HG03342 (cell line): ENCODE results near the gene IER5.

Experiments
- ATAC-seq: cut with Tn5 transposase; IDR thresholded peaks from one replicate; pipeline ENCODE4 v1.9.1; 2021; ENCODE audit warnings: mild to moderate bottlenecking, moderate library complexity; ENCODE audit not compliant: unreplicated experiment

The IER5 gene

DNA sequence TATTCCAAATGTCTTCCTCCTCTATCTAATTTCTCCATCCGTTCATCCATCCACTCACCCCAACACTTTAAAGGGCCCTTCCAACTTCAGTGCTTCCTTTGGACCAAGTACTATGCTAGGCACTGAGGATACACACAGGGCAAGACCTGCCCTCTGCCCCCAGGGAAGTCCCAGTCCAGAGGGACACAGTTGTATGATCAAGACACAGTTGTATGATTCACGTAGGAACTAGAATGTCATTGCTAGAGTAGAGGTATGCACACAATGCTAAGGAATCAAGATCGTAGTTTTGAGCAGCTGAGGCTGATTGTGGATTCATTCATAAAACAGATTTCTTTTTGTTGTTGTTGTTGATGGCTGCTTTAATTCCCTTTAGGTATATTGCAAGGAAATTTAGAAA lies 11.6 kb upstream of the IER5 start:
- no peak for ATAC-seq

DNA sequence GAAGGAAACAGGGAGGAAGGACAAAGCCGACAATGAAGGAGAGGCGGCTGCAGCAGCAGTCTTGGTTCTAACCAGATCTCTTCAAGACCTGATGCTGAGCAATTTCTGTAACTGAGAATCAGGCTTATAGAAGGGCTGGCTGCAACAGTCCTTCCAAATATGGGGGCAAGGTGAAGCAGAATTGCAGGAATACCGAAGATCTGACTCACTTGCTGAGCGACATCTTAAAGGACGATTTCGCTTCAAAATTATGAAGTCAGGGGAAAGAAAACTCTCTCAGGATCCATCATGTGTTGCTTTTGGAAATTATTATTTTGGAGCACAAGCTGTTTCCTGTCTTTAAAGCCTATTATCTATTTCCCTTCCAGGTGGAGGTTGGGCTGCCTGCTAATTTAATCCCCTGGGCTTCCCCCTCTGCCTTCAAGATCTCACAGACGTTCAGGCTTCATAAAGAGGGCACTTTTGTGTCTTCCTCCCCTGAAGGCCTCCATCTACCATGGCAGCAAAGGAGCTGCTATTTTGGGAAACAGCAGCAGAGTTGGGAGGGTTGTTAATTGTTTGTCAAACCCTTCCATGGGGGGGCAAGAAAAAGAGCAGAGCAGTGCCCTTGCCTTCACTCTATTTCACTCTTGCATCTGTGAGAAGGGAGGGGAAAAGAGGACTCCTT lies 10.8 kb upstream of the IER5 start:
- ATAC-seq = no peak

DNA sequence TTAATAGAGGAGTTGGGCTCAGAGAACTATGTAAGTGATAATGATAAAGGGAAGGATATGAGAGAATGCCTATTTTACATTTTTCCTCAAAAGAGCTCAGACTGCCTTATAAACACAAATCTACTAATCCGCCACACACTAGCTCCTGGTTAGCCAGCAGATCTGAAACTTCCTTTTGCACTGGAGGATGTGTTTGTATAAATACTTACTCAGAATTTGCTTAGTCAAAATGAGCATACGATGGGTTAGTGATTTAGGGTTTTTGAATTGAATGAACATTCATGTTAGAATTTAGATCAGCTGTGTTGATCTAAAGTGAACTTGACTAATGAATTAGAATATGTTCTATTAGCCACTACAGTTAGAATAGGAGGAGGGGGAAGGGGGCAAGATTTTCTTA lies 9.1 kb upstream of the IER5 start:
- no peak for ATAC-seq

DNA sequence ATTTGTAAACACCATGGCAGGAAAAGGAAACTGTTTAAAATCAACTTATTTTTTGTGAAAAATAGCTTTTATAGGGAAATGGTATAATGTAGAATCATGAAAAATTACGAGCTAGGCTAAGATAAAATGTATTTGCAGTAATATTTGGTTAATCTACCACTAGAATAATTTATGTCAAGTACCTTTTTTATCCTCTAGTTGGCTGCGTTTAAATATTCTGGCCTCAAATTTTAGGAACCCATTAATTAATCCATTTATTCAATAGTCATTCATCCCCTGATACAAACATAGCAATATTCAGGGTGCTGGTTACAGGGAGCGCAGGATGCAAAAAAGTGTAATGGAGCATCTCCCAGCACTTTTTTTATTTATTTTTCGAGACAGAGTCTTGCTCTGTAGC lies 8.6 kb upstream of the IER5 start:
- ATAC-seq = no peak

DNA sequence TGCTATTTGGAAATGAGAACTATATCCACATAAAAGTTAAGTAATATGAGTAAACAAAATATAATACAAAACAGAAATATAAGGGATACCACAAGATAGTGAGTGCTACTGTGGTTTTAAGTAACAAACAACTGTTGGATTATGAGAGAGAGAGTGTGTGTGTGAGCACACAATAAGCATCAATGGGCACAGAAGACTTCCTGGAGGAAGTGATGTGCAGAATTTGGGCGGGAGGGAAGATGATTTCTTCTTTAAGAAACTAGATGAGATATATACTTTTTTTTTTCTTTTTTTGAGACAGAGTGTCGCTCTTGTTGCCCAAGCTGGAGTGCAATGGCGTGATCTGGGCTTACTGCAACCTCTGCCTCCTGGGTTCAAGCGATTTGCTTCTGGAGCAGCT lies 7.9 kb upstream of the IER5 start:
- no peak for ATAC-seq

DNA sequence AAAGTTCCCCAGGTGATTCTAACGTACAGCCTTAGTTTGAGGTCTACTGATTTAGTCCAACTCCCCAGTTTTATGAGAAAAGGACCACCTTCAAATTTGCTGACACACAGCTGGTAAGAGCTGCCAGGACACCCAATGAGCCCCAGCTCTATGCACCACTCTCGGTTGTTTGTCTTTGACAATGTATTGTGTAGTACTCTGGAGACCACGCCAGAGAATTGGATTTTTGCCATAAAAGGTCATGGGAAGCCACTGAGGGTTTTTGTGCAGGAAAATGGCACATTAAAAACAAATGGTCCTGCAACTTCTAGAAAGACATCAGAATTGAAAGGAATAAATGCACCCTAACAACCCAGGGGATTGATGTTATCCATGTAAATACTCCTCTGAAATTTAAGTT lies 7.1 kb upstream of the IER5 start:
- no peak for ATAC-seq

DNA sequence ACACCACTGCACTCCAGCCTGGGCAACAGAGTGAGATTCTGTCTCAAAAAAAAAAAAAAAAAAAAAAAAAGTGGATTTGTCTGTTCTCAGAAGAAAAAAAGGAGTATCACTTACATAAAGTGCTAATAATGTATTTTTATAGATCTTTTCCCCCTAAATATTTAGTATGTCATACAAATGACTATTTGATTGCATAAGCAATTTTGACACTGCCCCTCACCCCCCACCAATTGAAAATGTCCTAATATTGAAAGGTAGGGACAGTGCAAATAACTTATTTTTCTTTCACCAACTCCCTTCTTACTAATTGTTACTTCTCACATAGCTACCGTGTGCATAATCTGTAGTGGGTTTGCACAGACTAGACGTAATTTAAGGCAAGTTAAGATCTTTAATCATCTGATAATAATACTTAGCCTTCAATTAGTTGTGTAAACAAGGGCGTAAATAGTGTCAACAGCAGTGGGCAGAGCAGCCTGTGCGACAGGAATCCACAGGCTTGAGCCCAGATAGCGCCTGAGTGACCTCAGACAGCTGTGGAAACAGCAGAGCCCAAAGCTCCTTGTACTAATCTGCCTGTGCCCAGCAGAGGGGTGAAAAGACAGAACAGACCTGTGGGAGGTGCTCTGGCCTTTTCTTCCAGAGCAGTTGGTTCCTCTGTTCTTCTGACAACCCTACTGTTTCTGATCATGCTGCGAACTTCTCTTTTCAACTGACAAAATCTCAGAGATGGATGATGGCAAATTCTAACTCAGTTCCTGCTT lies 4.5 kb upstream of the IER5 start:
- peak; percentile 42 for ATAC-seq

DNA sequence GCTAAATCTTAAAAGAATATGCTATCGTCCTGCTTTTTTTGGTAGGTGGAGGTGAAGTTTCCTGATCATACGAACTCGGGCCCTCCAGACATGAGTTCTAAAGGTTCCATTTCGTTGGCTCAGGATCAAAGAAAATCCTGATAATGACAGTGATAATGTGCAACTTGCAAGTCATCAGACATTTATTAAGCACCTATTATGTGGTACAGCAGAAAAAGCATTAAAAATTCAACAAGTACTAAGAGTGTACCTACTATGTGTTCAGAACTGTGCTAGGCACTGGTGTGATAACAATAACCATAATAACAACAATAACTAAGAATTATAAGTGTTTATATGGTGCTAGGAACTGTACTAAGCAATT lies 3.9 kb upstream of the IER5 start:
- ATAC-seq = no peak

DNA sequence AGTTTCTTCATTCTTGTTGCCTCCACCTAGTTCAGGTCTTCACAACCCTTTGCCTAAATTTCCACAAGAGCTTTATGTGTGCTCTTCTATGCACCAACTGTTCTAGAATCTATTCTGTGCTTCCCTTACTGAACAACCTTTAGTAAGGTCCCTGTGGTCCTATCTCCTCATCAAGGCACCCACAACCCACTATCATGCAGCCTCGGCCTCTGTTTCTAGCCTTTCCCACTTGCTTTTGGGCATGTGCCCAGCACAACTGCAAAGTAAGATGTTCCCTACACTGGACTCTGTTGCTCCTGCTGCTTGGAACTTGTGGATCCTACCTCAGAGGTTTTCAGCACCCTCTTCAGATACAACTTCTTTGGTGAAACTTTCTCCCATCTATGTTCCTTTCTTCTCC lies 2.4 kb upstream of the IER5 start:
- ATAC-seq = no peak

DNA sequence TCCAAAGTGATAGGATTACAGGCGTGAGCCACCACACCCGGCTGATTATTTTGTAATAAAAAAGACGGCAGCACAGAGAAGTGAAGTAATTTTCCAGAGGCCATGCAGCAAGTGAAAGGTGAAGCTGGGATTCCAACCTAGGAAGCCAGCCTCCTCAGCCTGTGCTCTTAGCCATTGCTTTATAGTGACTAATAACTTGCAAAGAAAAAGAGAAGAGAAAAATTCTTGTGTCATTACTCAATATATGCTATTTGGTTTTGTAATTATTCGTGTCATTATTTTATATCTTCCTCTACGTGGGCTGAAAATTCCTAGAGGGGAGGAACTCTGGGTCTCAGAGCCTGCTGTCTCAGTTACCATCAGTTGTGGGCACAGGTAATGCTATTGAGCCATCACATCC lies 1.6 kb upstream of the IER5 start:
- no peak for ATAC-seq

DNA sequence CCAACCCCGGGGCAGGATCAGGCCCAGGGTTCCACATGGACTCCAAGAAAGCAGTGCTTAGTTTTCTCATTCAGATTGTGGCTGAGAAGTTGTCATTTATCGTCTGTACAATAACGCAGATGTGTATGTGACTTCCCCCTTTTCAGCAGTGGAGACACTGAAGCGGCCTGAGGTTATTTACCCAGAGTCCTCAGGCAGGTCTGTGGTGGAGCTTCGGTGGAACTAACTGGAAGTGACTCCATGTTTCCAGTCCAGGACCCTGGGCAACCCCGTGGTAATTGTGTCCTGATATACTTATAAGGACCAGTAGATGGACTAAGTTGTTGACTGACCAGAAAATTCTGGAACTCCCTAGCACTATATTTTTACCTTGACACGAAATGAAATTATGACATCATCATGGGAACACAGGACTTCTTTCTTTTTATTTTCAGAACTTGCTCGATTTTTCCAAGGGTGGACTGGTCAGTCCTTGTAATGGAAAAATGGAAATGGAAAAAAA lies 1.0 kb upstream of the IER5 start:
- ATAC-seq = no peak

DNA sequence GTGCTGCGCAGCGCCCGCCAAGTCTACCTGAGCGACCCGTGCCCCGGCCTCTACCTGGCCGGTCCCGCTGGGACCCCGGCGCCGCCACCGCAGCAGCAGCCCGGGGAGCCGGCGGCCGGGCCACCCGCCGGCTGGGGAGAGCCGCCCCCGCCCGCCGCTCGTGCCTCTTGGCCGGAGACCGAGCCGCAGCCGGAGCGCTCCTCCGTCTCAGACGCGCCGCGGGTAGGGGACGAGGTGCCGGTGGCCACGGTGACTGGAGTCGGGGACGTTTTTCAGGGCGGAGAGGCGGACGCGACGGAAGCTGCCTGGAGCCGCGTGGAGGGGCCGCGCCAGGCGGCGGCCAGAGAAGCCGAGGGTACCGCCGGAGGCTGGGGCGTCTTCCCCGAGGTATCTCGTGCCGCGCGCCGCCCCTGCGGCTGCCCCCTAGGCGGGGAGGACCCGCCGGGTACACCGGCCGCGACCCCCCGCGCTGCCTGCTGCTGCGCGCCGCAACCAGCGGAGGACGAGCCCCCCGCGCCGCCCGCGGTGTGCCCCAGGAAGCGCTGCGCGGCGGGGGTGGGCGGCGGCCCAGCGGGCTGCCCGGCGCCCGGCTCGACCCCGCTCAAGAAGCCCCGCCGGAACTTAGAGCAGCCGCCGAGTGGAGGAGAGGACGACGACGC lies 646 bp downstream of the IER5 start:
- ATAC-seq = peak; percentile 4

DNA sequence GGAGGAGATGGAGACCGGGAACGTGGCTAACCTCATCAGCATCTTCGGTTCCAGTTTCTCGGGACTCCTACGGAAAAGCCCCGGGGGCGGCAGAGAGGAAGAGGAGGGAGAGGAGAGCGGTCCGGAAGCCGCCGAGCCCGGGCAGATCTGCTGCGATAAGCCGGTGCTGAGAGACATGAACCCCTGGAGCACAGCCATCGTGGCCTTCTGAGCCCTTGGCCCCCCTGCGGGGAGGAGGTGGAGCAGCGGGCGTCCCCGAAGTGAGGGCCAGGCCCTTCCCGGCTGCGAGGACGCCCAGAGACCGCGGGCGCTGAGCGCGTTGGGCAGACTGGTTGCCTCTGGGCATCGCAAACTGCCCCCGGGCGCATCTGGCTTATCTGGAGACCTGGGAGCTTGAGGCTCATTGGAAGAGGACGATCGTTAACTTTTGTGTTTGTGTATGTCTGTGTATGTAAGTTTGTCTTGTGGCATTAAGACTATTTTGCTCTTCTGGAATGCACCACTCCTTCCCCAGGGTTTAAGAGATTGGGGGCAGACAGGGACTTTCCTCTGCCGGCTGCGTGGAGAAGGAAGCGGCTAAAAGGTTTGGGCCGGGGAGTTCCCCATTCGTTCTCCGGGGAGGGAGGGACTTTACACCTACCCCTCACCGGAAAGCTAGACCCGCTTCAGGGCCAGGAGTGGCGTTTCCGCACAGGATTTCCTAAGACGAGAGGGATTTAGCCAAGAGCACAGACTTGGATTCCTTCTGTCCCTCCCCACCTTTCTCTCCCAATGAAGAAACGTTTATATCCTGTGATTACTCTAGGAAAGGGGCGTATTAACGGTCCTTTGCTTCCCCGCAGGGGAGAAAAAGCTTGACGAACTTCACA lies 1.4 kb downstream of the IER5 start:
- peak; percentile 36 for ATAC-seq

DNA sequence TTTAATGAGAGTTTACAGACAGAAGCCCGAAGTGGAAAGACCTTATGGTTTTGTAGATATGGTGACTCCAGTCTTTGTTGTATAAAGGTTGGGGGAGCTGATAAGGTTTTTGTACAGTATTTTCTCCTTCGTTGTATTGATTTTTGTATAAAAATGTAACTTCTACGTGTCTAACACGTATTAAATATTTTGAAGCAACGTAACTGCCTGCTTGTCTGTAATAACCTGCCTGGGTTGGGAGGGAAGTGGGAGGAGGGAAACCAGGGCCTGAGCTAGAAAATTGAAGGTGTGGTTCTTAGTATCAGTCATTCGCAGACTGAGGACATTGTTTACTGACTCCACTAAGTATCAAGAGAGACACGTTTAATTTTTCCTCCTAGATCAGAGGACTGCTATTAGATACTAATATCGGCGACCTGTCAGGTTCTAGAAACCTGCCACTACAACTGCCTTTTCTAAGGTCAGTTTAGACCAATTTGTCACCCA lies 2.2 kb downstream of the IER5 start:
- no peak for ATAC-seq

DNA sequence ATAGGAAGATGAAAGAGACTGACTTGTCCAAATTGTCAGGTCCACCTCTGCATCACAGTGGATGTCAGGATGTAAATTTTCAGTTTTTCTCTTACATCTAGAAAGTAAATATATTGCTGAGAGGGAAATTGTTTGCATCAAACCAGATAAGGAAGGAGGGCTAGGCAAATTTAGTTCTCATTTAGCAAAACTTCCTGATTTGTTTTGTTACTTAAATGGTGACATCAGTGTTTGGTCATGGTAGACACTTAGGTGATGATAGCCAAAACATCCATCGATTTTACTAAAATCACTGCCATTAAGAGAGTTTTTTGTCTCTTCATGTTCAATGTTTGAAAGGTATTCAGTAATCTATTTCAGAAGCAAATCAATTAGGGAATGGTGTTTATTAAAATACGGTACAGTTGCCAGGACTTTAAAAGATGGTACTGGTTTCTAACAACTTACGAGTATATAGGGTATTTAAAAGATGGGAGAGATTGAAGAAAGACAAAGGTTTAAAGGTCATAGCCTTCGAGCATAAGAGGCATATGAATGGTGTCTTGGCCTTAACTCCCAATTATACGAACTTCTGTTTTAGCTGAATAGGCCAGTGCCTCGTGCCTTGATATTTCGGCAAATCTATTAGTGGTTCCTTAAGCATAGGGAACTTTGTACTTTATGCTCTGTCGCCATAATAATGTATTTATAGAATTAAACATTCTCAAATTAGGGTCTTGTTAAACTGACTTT lies 3.0 kb downstream of the IER5 start:
- ATAC-seq = no peak

DNA sequence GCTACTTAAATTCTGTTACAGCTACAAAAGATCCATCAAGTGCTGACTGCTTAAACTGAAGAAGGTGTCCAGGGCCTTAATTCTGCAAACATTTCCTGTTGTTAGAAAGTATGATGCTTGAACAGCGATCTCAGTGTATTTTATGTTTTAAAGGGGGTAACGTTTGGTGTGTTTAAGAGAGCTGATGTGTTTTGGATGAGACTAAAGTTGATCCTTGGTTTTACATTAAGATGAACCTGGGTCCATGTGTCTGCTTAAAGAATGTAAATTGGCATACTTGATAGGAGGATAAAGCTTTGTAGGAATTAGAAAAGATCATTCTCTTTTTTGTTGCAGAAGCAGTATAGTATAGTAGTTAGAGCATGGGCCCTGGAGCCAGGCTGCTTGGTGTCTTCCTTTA lies 3.6 kb downstream of the IER5 start:
- no peak for ATAC-seq

DNA sequence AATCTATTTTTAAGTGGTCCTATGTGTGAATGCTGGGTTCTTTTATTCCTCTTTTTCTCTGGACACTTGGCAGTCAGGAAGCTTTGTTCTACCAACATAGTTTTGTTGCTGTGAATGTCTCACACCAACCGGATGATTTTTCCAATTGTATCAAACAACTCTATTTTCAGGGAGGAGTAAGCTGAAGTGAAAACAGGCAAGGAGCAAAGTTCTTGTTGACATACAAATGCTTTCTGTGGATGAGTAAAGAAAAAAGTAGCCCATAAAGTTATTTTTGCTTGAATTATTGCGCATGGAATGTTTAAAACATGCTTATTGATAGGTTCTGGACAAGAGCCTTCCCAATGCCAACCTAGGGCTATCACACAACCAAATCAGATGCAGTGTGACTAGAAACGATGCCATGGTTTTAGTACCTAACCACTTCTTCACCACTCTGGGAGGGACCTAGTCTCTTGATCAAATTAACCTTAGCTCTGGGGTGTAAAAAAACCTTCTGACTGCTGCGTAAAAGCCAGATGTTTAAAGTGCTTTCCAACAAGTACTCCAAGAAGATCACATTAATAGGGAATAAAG lies 4.5 kb downstream of the IER5 start:
- no peak for ATAC-seq

DNA sequence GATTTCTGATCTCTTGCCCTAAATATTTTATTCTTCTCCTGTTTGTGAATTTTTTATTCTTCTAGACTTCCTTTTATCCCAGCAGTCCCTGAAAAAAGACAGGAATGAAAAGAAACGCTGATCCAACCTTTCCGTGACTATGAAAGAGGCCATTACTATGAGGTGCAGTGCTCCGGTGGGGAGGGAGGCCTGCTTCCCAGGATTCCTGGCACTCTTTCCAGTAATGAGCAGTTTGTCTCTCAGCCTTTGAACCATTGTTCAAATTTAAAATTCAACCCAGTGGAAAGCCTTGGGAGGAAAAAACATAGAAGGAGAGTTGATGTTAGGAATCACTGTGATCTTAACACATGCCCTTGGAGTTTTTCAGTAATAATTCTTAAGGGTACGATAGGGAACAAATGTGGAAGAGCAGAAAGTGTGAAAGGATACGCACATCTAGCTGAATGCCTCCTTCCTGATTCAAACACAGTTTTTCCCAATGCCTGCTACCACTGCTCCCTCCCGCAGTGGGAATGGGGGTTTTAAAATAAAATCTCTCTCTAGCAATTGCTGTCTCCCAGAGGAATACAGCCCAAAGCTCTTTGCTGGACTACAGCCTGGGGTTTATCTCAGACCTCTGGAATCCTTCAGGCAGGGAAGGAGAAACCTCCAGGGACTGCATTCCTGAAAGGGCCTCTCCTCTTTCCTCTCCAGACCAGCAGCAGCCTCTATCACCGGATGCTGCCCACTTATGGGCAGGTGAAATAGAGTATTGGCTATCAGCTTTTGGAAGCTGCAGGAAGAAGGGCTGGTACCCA lies 6.1 kb downstream of the IER5 start:
- no peak for ATAC-seq

DNA sequence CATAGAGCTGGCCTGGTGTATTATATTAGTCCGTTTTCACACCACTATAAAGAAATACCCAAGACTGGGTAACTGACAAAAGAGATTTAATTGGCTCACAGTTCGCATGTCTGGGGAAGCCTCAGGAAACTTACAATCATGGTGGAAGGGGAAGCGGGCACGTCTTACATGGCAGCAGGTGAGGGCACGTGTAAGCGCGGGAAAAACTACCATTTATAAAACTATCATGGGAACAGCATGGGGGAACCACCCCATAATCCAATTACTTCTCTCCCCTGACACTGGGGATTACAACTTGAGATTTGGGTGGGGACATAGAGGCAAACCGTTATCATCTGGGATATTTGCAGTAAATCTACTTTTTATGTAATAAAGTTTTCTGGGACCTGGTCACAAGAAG lies 6.8 kb downstream of the IER5 start:
- ATAC-seq = no peak
